Endothelial cell of umbilical vein (primary cell): ENCODE data around the gene BMP8A.

Experiments
- EZH2 ChIP-seq: IDR thresholded peaks from 2 replicates; pipeline ENCODE4 v1.6.1; 2012; ENCODE audit warnings: borderline replicate concordance, low read depth, mild to moderate bottlenecking, moderate library complexity, low read length, inconsistent platforms; ENCODE audit not compliant: severe bottlenecking
- FOS ChIP-seq: IDR thresholded peaks from 2 replicates; pipeline ENCODE4 v1.6.1; 2011; ENCODE audit warnings: mild to moderate bottlenecking, low read length, moderate library complexity, borderline replicate concordance; ENCODE audit not compliant: insufficient read depth
- GATA2 ChIP-seq: IDR thresholded peaks from 2 replicates; pipeline ENCODE4 v1.7.0; 2011; ENCODE audit warnings: low read depth, mild to moderate bottlenecking, moderate library complexity, mixed read lengths, low read length; ENCODE audit not compliant: insufficient read length, insufficient read depth
- JUN ChIP-seq: IDR thresholded peaks from 2 replicates; pipeline ENCODE4 v1.6.1; 2011; ENCODE audit warnings: borderline replicate concordance, low read depth; ENCODE audit not compliant: insufficient read length, insufficient read depth
- MAX ChIP-seq: IDR thresholded peaks from 2 replicates; pipeline ENCODE4 v1.6.1; 2011; ENCODE audit not compliant: insufficient read depth, insufficient read length
- MYC ChIP-seq: IDR thresholded peaks from one replicate; pipeline ENCODE4 v1.6.1; 2011; ENCODE audit warnings: mild to moderate bottlenecking, low read depth, low read length
- POLR2A ChIP-seq: IDR thresholded peaks from 2 replicates; pipeline ENCODE4 v1.6.1; 2012; ENCODE audit warnings: low read depth, mild to moderate bottlenecking, control low read depth, low read length
- POLR2AphosphoS5 ChIP-seq: IDR thresholded peaks from 2 replicates; pipeline ENCODE4 v1.6.1; 2012; ENCODE audit warnings: low read depth, mild to moderate bottlenecking, control low read depth, low read length, moderate library complexity; ENCODE audit not compliant: insufficient read depth
- TF ChIP-seq, protein P1 (sequence below), 2 donors: IDR thresholded peaks; 1 replicate in 1 of 2; 2 replicates in 1 of 2; pipeline ENCODE4 v1.5.1; 2011; ENCODE audit warnings: low read length in 2 of 2, mild to moderate bottlenecking in 2 of 2, moderate library complexity in 2 of 2, control low read depth in 1 of 2, inconsistent platforms in 1 of 2, low read depth in 1 of 2; ENCODE audit not compliant: insufficient read depth in 1 of 2; ENCODE audit errors: extremely low read depth in 1 of 2

DNA sequence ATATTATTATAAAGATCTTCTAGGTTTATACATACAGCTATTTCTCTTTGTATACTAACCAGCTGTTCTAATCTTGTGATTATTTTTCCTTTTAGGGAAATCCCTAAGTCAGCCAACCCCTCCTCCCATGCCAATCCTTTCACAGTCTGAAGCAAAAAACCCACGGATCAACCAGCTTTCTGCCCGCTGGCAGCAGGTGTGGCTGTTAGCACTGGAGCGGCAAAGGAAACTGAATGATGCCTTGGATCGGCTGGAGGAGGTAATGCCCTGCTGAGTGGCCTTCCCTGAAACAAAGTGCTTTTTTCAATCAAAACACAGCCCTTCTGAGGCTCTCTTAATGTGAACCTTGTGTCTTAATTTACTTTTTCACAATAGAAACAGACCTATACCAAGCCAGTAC lies 32.4 kb upstream of the BMP8A start:
- TF ChIP-seq EZH2 = no peak
- TF ChIP-seq MYC = no peak
- no peak for TF ChIP-seq POLR2A
- TF ChIP-seq, protein P1, sequence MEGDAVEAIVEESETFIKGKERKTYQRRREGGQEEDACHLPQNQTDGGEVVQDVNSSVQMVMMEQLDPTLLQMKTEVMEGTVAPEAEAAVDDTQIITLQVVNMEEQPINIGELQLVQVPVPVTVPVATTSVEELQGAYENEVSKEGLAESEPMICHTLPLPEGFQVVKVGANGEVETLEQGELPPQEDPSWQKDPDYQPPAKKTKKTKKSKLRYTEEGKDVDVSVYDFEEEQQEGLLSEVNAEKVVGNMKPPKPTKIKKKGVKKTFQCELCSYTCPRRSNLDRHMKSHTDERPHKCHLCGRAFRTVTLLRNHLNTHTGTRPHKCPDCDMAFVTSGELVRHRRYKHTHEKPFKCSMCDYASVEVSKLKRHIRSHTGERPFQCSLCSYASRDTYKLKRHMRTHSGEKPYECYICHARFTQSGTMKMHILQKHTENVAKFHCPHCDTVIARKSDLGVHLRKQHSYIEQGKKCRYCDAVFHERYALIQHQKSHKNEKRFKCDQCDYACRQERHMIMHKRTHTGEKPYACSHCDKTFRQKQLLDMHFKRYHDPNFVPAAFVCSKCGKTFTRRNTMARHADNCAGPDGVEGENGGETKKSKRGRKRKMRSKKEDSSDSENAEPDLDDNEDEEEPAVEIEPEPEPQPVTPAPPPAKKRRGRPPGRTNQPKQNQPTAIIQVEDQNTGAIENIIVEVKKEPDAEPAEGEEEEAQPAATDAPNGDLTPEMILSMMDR (IDR thresholded peaks at IDR 0.05; ENCODE audit: extremely low read depth in 1 of 2, insufficient read depth in 1 of 2, low read depth in 1 of 2, low read length in 2 of 2) = no peak
- TF ChIP-seq POLR2AphosphoS5 = no peak
- no peak for TF ChIP-seq GATA2
- no peak for TF ChIP-seq FOS
- TF ChIP-seq MAX = no peak
- no peak for TF ChIP-seq JUN
